ENCODE data around the gene DUSP14. TPM values are rescaled to one million over a fixed set of nuclear protein-coding genes. Genes with fewer than 3 reads are reported as not detected.

DUSP14 gene
- total and polyA plus RNA-seq, 2 of the 13 experiments (the other 11 are each of a cell fraction or from before 2014, with no cell fraction given) = 33.5 to 39.8 TPM

- no peak for TF ChIP-seq MAFK (conservative IDR thresholded peaks at IDR 0.05 in 1 of 2, IDR thresholded peaks at IDR 0.05 in 1 of 2; ENCODE audit: low read length in 2 of 2)
- no peak for TF ChIP-seq U2AF2 (IDR thresholded peaks at IDR 0.05; ENCODE audit: low read depth, low read length)
- TF ChIP-seq ZNF564 (CRISPR knock-in tag; IDR thresholded peaks at IDR 0.05) = no peak
- TF ChIP-seq NFYC (CRISPR knock-in tag; IDR thresholded peaks at IDR 0.05) = no peak
- TF ChIP-seq KLF15 (CRISPR knock-in tag; IDR thresholded peaks at IDR 0.05; ENCODE audit: borderline replicate concordance) = no peak
- TF ChIP-seq MEIS1 (CRISPR knock-in tag; IDR thresholded peaks at IDR 0.05; ENCODE audit: borderline replicate concordance) = no peak
- TF ChIP-seq ZNF687 (CRISPR knock-in tag; IDR thresholded peaks at IDR 0.05) = peak; percentile 11; the same call in 1 of the 2 replicates
- peak; percentile 77 for TF ChIP-seq ASH2L (IDR thresholded peaks at IDR 0.05; ENCODE audit: insufficient read length, low read depth, low read length)
- TF ChIP-seq ATF2 (CRISPR knock-in tag; IDR thresholded peaks at IDR 0.05) = 0 out of 2 replicates have a peak, but pooled peaks have one; percentile 43
- TF ChIP-seq SNAI1 (CRISPR knock-in tag; IDR thresholded peaks at IDR 0.05; ENCODE audit: borderline replicate concordance) = peak; percentile 37; the same call in 1 of the 2 replicates
- TF ChIP-seq SP2 (CRISPR knock-in tag; IDR thresholded peaks at IDR 0.05) = no peak
- TF ChIP-seq ZNF670 (CRISPR knock-in tag; IDR thresholded peaks at IDR 0.05; ENCODE audit: borderline replicate concordance) = no peak
- no peak for TF ChIP-seq AKNA (CRISPR knock-in tag; IDR thresholded peaks at IDR 0.05; ENCODE audit: borderline replicate concordance)
- no peak; the same call in 1 of the 2 replicates for TF ChIP-seq ZNF556 (CRISPR knock-in tag; IDR thresholded peaks at IDR 0.05; ENCODE audit: borderline replicate concordance)
- TF ChIP-seq FOSL1 (CRISPR knock-in tag; IDR thresholded peaks at IDR 0.05; ENCODE audit: borderline replicate concordance) = no peak
- TF ChIP-seq ZEB1 (IDR thresholded peaks at IDR 0.05; ENCODE audit: insufficient replicate concordance, low read depth) = peak; percentile 79
- TF ChIP-seq DMAP1 (CRISPR knock-in tag; IDR thresholded peaks at IDR 0.05) = no peak; the same call in 1 of the 2 replicates
- peak; percentile 52; the same call in 1 of the 2 replicates for TF ChIP-seq SP5 (CRISPR knock-in tag; IDR thresholded peaks at IDR 0.05; ENCODE audit: borderline replicate concordance, low read depth)
These were observed 12.6 kb downstream of the DUSP14 start (continued) for GRCh38 chr17:37502009-37502936.

Measured in HepG2 (cell line).